K562 (cell line): ENCODE measurements around the gene HMX3. TPM values are rescaled to one million over a fixed set of nuclear protein-coding genes. Genes with fewer than 3 reads are reported as not detected.

Source experiments
- BDP1 ChIP-seq: IDR thresholded peaks from 3 replicates; pipeline ENCODE4 v1.6.1; 2011; ENCODE audit not compliant: insufficient read length, insufficient read depth
- EGR1 ChIP-seq: fragments of 450-650 bp; conservative IDR thresholded peaks from 2 replicates; pipeline ENCODE4 v1.6.1; 2017; ENCODE audit warnings: mild to moderate bottlenecking
- FIP1L1 ChIP-seq: fragments of 200-400 bp; formaldehyde crosslinking; IDR thresholded peaks from 2 replicates; pipeline ENCODE4 v1.6.1; 2018; ENCODE audit warnings: mild to moderate bottlenecking, low read depth, low read length; ENCODE audit not compliant: poor library complexity, severe bottlenecking
- TAF1 ChIP-seq: IDR thresholded peaks from 2 replicates; pipeline ENCODE4 v1.6.1; 2011; ENCODE audit warnings: mild to moderate bottlenecking, low read length, moderate library complexity; ENCODE audit not compliant: insufficient read depth, control insufficient read depth, severe bottlenecking; ENCODE audit errors: extremely low read depth
- UBTF ChIP-seq, 2 experiments: IDR thresholded peaks; 2 replicates each; pipeline ENCODE4 v1.6.1; 2012; ENCODE audit warnings: improper control_type of control experiment in 2 of 2, low read depth in 2 of 2, low read length in 2 of 2, borderline replicate concordance in 1 of 2
- ZEB2 ChIP-seq: fragments of 450-650 bp; IDR thresholded peaks from 2 replicates; pipeline ENCODE4 v1.6.1; 2016
- ZFX ChIP-seq: sonication (generic); formaldehyde crosslinking; IDR thresholded peaks from 2 replicates; pipeline ENCODE4 v1.8.0; 2022; ENCODE audit warnings: mild to moderate bottlenecking, missing genetic modification reagents, moderate library complexity
- ZNF830 ChIP-seq: fragments of 250-450 bp; sonication (Bioruptor Pico); IDR thresholded peaks from 2 replicates; pipeline ENCODE4 v1.5.0; 2021; ENCODE audit warnings: mild to moderate bottlenecking
- polyA plus RNA-seq, 8 experiments: library from polyadenylated mRNA; depleted of rRNA in 4 of 8; stranded (reverse) in 5 of 8; unstranded in 3 of 8; fragments of >200 nt; fragmentation: Nextera tagmentation in 2 of 8; fragmentation: Illumina TruSeq in 1 of 8; extraction: Ambion mirVana in 2 of 8; extraction: Trizol in 1 of 8; gene quantifications; 2 replicates each; pipeline versions ENCODE4 v1.2.1 to v1.2.3, GENCODE V29; 2011 to 2014; ENCODE audit warnings: inconsistent platforms in 1 of 8, missing spikeins in 1 of 8
- total RNA-seq, 7 experiments: library from RNA; depleted of rRNA in 6 of 7; stranded (reverse); fragments of >200 nt in 6 of 7; fragmentation: Illumina TruSeq in 2 of 7; extraction: Trizol in 2 of 7; gene quantifications; 2 replicates each; pipeline versions ENCODE4 v1.2.1 to v1.2.3, GENCODE V29; 2011 to 2021; ENCODE audit warnings: low replicate concordance in 1 of 7

HMX3 gene
- total and polyA plus RNA-seq, 9 of the 15 experiments (the other 6 are each of a cell fraction or from before 2014, with no cell fraction given): 0.55 to 43.5 (median 7.4) TPM; not detected in 2

- TF ChIP-seq TAF1 (peak; percentile 23), ZEB2 (no peak), ZNF830 (CRISPR knock-in tag) (no peak), FIP1L1 (peak; percentile 53), ZFX (peak; percentile 14; the same call in 1 of the 2 replicates), BDP1 (no peak), UBTF (IDR thresholded peaks at IDR 0.05; ENCODE audit: borderline replicate concordance in 1 of 2, low read depth in 2 of 2, low read length in 2 of 2) (0 out of 4 replicates have a peak, but pooled peaks of 1 of the 2 experiments have one; percentile 50), EGR1 (peak; percentile 32; the same call in 1 of the 2 replicates)
Observed at GRCh38 chr10:123136806-123137642, 1.3 kb downstream of the HMX3 start (continued).
